Caco-2 (cell line): Measurements from ENCODE around the gene AGPAT3. TPM values are rescaled to one million over a fixed set of nuclear protein-coding genes. Genes with fewer than 3 reads are reported as not detected.

Experiments
- BruUV-seq: library from RNA; stranded (reverse); fragments of 400-500 nt; replicated peaks from 2 replicates; lab custom pipeline; 2021; lab: Mats Ljungman, UMichigan
- CTCF ChIA-PET: fragments of 300-600 bp; sonication (Branson Sonifier 250); formaldehyde crosslinking; loops from one replicate; lab custom pipeline; 2022; ENCODE audit warnings: antibody characterized with exemption; lab: Charles Lee
- POLR2A ChIA-PET: fragments of 300-600 bp; sonication (Branson Sonifier 250); formaldehyde crosslinking; loops from one replicate; lab custom pipeline; 2022; ENCODE audit warnings: antibody characterized with exemption; lab: Charles Lee
- DNase-seq, 2 experiments: peaks; one replicate each; pipeline versions ENCODE4 v3.0.0 to v3.0.0-alpha.2; 2020 to 2022
- H3K27me3 ChIP-seq: replicated peaks from 2 replicates; pipeline ENCODE4 v1.6.0; 2011; ENCODE audit warnings: low read length; ENCODE audit not compliant: control insufficient read depth, insufficient read depth
- H3K36me3 ChIP-seq: 2 replicates; pipeline ENCODE4 v1.5.1; 2011; ENCODE audit warnings: low read length; ENCODE audit not compliant: control insufficient read depth, insufficient read depth
- H3K4me1 ChIP-seq: fragments of 250-450 bp; sonication (Bioruptor Pico); 2 replicates; pipeline ENCODE4 v1.5.1; 2020; ENCODE audit warnings: mild to moderate bottlenecking
- H3K4me3 ChIP-seq: 2 replicates; pipeline ENCODE4 v1.5.1; 2011; ENCODE audit warnings: low read depth, mild to moderate bottlenecking, control low read depth, low read length
- H3K9me3 ChIP-seq: fragments of 250-450 bp; sonication (Bioruptor Pico); 2 replicates; pipeline ENCODE4 v1.5.1; 2020; ENCODE audit warnings: mild to moderate bottlenecking, moderate library complexity
- H3K27ac Mint-ChIP-seq: one replicate; pipeline ENCODE4 v1.8.0; 2022; ENCODE audit warnings: mixed read lengths; ENCODE audit not compliant: unreplicated experiment
- H3K27me3 Mint-ChIP-seq: one replicate; pipeline ENCODE4 v1.8.0; 2022; ENCODE audit warnings: mixed read lengths; ENCODE audit not compliant: insufficient read depth, unreplicated experiment
- H3K36me3 Mint-ChIP-seq: one replicate; pipeline ENCODE4 v1.8.0; 2022; ENCODE audit warnings: mild to moderate bottlenecking, mixed read lengths; ENCODE audit not compliant: insufficient read depth, unreplicated experiment
- H3K4me1 Mint-ChIP-seq: one replicate; pipeline ENCODE4 v1.8.0; 2022; ENCODE audit warnings: low read depth, mixed read lengths; ENCODE audit not compliant: unreplicated experiment
- H3K4me3 Mint-ChIP-seq: one replicate; pipeline ENCODE4 v1.8.0; 2022; ENCODE audit warnings: mild to moderate bottlenecking, moderate library complexity, mixed read lengths; ENCODE audit not compliant: unreplicated experiment
- H3K9me3 Mint-ChIP-seq: one replicate; pipeline ENCODE4 v1.8.0; 2022; ENCODE audit warnings: mixed read lengths; ENCODE audit not compliant: unreplicated experiment
- intact Hi-C: fragments of 100-400 bp; cut with micrococcal nuclease; formaldehyde crosslinking; loops from one replicate; pipeline ENCODE4 v1.10.0; 2022; ENCODE audit not compliant: unreplicated experiment
- total RNA-seq: library from RNA; stranded (reverse); gene quantifications from 2 replicates; pipeline ENCODE4 v1.2.3, GENCODE V29; 2022
- TF ChIP-seq, protein P1 (sequence below), 2 experiments: fragments of 200-600 bp in 1 of 2; IDR thresholded peaks; 1 replicate in 1 of 2; 2 replicates in 1 of 2; pipeline versions ENCODE4 v1.5.1 to v1.8.0; 2011 to 2022; ENCODE audit warnings: antibody characterized with exemption in 1 of 2, control low read depth in 1 of 2, inconsistent platforms in 1 of 2, low read depth in 1 of 2, low read length in 1 of 2, mild to moderate bottlenecking in 1 of 2, moderate library complexity in 1 of 2; ENCODE audit not compliant: insufficient read depth in 1 of 2, severe bottlenecking in 1 of 2, unreplicated experiment in 1 of 2

AGPAT3 gene
- total RNA-seq, 1 experiment from 2014 or later: 61.8 TPM

- Histone ChIP-seq H3K27me3 (no peaks in the 10 kb centered on the region), H3K36me3 (no peaks in the 10 kb centered on the region), H3K4me1 (peaks cover 18% of the 10 kb centered on the region), H3K9me3 (no peaks in the 10 kb centered on the region), H3K4me3 (no peak overlapping the region)
- Mint-ChIP-seq H3K4me1 (peaks cover 18% of the 10 kb centered on the region), H3K27ac (no peak overlapping the region), H3K36me3 (peaks cover 6% of the 10 kb centered on the region), H3K27me3 (no peaks in the 10 kb centered on the region), H3K9me3 (peaks cover 10% of the 10 kb centered on the region), H3K4me3 (no peak overlapping the region)
- ChIA-PET CTCF (no interaction called here), POLR2A (no interaction called here)
- DNase-seq: no peak
- BruUV-seq: no TSS peak
- TF ChIP-seq, protein P1, sequence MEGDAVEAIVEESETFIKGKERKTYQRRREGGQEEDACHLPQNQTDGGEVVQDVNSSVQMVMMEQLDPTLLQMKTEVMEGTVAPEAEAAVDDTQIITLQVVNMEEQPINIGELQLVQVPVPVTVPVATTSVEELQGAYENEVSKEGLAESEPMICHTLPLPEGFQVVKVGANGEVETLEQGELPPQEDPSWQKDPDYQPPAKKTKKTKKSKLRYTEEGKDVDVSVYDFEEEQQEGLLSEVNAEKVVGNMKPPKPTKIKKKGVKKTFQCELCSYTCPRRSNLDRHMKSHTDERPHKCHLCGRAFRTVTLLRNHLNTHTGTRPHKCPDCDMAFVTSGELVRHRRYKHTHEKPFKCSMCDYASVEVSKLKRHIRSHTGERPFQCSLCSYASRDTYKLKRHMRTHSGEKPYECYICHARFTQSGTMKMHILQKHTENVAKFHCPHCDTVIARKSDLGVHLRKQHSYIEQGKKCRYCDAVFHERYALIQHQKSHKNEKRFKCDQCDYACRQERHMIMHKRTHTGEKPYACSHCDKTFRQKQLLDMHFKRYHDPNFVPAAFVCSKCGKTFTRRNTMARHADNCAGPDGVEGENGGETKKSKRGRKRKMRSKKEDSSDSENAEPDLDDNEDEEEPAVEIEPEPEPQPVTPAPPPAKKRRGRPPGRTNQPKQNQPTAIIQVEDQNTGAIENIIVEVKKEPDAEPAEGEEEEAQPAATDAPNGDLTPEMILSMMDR (IDR thresholded peaks at IDR 0.05; ENCODE audit: insufficient read depth in 1 of 2, low read depth in 1 of 2, low read length in 1 of 2, severe bottlenecking in 1 of 2, unreplicated experiment in 1 of 2): no peak
- intact Hi-C loops: no loop called here
These were observed 48.9 kb downstream of the AGPAT3 start for GRCh38 chr21:43913928-43914327.

- H3K9me3 ChIP-seq: no peaks in the 10 kb centered on the region
- intact Hi-C loops: no loop called here
- H3K27me3 ChIP-seq: no peaks in the 10 kb centered on the region
- H3K9me3 Mint-ChIP-seq: peaks cover 10% of the 10 kb centered on the region
- H3K4me1 Mint-ChIP-seq: peaks cover 15% of the 10 kb centered on the region
- H3K4me1 ChIP-seq: peaks cover 18% of the 10 kb centered on the region
- CTCF ChIA-PET: no interaction called here
- H3K4me3 Mint-ChIP-seq: no peak overlapping the region
- TF ChIP-seq, protein P1 (IDR thresholded peaks at IDR 0.05; ENCODE audit: insufficient read depth in 1 of 2, low read depth in 1 of 2, low read length in 1 of 2, severe bottlenecking in 1 of 2, unreplicated experiment in 1 of 2): no peak
- no peak overlapping the region for H3K27ac Mint-ChIP-seq
- H3K36me3 ChIP-seq: no peaks in the 10 kb centered on the region
- no peaks in the 10 kb centered on the region for H3K27me3 Mint-ChIP-seq
- no TSS peak for BruUV-seq
- H3K36me3 Mint-ChIP-seq: no peaks in the 10 kb centered on the region
- POLR2A ChIA-PET: no interaction called here
- H3K4me3 ChIP-seq: no peak overlapping the region
- DNase-seq: no peak
These were observed 51.1 kb downstream of the AGPAT3 start for GRCh38 chr21:43916076-43916475.

DNA sequence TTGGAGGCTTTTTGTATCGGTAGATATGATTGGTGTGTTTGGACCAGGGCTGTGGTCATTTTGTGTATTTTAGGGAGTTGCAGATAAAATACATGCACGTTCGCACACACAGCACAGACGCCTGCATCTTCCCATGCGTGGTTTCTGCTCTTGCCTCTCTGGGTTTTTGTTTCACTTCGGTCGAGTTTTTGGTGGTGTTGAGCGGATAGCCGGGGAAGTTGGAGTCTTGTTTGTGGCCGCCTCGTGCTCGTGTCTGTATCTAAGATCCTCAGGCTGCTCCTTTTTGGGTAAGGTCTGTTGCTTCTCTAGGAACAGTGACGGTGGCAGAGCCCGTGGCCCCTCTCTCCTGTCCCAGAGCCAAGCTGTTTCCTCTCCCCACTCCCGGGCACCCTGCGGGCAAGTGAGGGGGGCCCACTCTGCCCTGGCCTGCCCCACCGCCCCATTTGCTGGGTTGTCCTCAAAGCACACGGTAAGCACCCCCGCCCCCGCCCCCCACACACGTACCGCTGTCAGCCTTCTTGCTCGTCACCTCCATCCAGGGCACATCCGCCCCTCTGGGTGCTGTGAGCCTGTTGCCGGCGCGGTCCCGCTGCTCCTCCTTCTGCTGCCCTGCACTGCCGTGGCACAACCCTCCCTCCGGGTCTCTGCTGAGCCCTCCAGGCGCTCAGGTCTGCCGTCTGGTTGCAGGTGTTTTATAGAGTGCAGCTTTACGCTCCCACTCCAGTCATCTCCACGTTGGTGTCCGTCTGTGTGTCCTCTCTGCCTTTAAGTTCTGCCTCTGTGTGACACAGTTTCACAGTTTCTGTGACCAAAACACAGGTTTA is 51.9 kb downstream of the AGPAT3 start:
- peaks cover 8% of the 10 kb centered on the region for H3K36me3 Mint-ChIP-seq
- Histone ChIP-seq H3K27me3 (no peaks in the 10 kb centered on the region), H3K36me3 (no peaks in the 10 kb centered on the region), H3K4me1 (peaks cover 20% of the 10 kb centered on the region), H3K9me3 (no peaks in the 10 kb centered on the region), H3K4me3 (no peak overlapping the region)
- H3K4me3 Mint-ChIP-seq: no peak overlapping the region
- no TSS peak for BruUV-seq
- no peak overlapping the region for H3K27ac Mint-ChIP-seq
- DNase-seq: no peak
- H3K27me3 Mint-ChIP-seq: no peaks in the 10 kb centered on the region
- TF ChIP-seq, protein P1 (IDR thresholded peaks at IDR 0.05; ENCODE audit: insufficient read depth in 1 of 2, low read depth in 1 of 2, low read length in 1 of 2, severe bottlenecking in 1 of 2, unreplicated experiment in 1 of 2): no peak
- CTCF ChIA-PET: no interaction called here
- H3K9me3 Mint-ChIP-seq: peaks cover 10% of the 10 kb centered on the region
- H3K4me1 Mint-ChIP-seq: peaks cover 16% of the 10 kb centered on the region
- intact Hi-C loops: no loop called here
- POLR2A ChIA-PET: no interaction called here
